ENCODE results near the gene CATSPER1. TPM values are rescaled to one million over a fixed set of nuclear protein-coding genes. Genes with fewer than 3 reads are reported as not detected.
A peak's percentile ranks its signal among the peaks of the same experiment; 100 is the strongest.

The CATSPER1 gene
- total RNA-seq, 1 donor from 2014 or later: 4.7 TPM

DNA sequence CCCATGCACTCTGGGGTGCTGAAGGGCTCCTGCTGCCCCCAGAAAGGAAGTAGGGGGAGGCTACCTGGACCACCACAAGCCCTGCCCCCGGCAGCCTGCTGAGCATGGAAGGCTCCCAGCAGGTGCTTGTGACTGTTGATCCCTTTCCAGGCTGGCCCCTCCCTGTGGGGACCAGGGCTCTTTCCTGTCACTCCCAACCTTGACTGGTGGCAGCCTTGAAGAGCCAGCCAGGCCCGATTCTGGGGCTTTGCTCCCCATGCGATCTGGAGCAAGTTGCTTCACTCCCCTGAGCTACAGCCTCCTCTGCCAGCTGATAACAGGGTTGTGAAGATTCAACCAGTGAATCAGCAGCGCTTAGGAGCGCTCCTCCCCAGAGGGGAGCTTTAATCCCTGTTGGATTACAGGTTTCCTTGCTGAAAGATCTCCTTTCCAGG lies 19.1 kb downstream of the CATSPER1 start:
- TF ChIP-seq, protein P1, sequence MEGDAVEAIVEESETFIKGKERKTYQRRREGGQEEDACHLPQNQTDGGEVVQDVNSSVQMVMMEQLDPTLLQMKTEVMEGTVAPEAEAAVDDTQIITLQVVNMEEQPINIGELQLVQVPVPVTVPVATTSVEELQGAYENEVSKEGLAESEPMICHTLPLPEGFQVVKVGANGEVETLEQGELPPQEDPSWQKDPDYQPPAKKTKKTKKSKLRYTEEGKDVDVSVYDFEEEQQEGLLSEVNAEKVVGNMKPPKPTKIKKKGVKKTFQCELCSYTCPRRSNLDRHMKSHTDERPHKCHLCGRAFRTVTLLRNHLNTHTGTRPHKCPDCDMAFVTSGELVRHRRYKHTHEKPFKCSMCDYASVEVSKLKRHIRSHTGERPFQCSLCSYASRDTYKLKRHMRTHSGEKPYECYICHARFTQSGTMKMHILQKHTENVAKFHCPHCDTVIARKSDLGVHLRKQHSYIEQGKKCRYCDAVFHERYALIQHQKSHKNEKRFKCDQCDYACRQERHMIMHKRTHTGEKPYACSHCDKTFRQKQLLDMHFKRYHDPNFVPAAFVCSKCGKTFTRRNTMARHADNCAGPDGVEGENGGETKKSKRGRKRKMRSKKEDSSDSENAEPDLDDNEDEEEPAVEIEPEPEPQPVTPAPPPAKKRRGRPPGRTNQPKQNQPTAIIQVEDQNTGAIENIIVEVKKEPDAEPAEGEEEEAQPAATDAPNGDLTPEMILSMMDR (conservative IDR thresholded peaks at IDR 0.05; ENCODE audit: low read depth, low read length): no peak
- no peak overlapping the region for H3K4me3 ChIP-seq (ENCODE audit: low read depth, low read length)
- DNase-seq (ENCODE audit: low read depth): no peak

GRCh38 chr11:66006891-66007176 lies 19.4 kb downstream of the CATSPER1 start:
- no peak overlapping the region for H3K4me3 ChIP-seq (ENCODE audit: low read depth, low read length)
- DNase-seq (ENCODE audit: low read depth): no peak
- TF ChIP-seq, protein P1 (conservative IDR thresholded peaks at IDR 0.05; ENCODE audit: low read depth, low read length): no peak

- no peak overlapping the region for H3K4me3 ChIP-seq (ENCODE audit: low read depth, low read length)
- TF ChIP-seq, protein P1 (conservative IDR thresholded peaks at IDR 0.05; ENCODE audit: low read depth, low read length): no peak
- DNase-seq (ENCODE audit: low read depth): no peak
Measured at GRCh38 chr11:66006134-66006890, 20.0 kb downstream of the CATSPER1 start.

GRCh38 chr11:66004186-66004585 lies 22.1 kb downstream of the CATSPER1 start:
- DNase-seq (ENCODE audit: low read depth): no peak
- TF ChIP-seq, protein P1 (conservative IDR thresholded peaks at IDR 0.05; ENCODE audit: low read depth, low read length): no peak
- H3K4me3 ChIP-seq (ENCODE audit: low read depth, low read length): no peak overlapping the region

- H3K4me3 ChIP-seq (ENCODE audit: low read depth, low read length): peak overlapping the region; percentile 92
- DNase-seq (ENCODE audit: low read depth): no peak
- TF ChIP-seq, protein P1 (conservative IDR thresholded peaks at IDR 0.05; ENCODE audit: low read depth, low read length): no peak
Measured at GRCh38 chr11:66003291-66003690, 23.0 kb downstream of the CATSPER1 start.

DNA sequence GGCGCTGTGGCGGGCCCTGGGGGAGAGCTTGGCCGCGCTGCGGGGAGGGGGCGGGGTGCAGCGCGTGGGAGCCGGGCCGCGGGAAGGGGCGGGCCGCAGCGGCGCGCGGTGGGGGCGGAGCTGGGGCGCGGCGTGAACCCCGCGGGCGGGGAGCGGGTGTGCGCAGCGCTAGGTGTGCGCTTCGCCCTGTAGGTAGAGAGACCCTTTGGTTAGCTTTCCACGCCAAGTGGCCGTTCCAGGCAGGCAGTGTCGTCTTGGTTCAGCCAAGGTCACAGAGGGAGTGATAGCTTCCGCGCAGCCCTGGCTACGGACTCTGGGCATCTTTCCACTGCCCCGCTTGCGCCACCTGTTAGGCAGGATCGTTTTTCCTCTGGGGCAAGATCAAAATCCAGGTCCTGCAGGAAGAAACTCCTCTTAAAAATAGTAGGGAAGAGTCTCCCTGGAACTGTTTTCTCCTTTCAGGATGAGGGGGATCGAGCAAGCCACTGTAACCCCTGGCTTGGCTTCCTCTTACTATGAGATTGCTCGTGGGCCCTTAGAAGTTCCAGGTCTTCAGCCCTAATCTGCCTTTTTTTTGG lies 23.5 kb downstream of the CATSPER1 start:
- TF ChIP-seq, protein P1 (conservative IDR thresholded peaks at IDR 0.05; ENCODE audit: low read depth, low read length): peak; percentile 30
- peak overlapping the region; percentile 92 for H3K4me3 ChIP-seq (ENCODE audit: low read depth, low read length)
- DNase-seq (ENCODE audit: low read depth): no peak

Data from epithelial cell of proximal tubule (primary cell).